DND-41 (cell line): Measurements from ENCODE around the gene GSN.

Source experiments
- CTCF ChIP-seq: IDR thresholded peaks from 2 replicates; pipeline ENCODE4 v1.5.1; 2012; ENCODE audit warnings: borderline replicate concordance, low read length, moderate library complexity, mild to moderate bottlenecking; ENCODE audit not compliant: poor library complexity, severe bottlenecking; ENCODE audit errors: extremely low read depth
- EZH2 ChIP-seq: IDR thresholded peaks from 3 replicates; pipeline ENCODE4 v1.6.1; 2012; ENCODE audit warnings: borderline replicate concordance, low read depth, mild to moderate bottlenecking, moderate library complexity, low read length, inconsistent platforms; ENCODE audit not compliant: severe bottlenecking

GRCh38 chr9:121324316-121324715, 56.4 kb downstream of the GSN start:
- TF ChIP-seq CTCF (no peak), EZH2 (no peak)
